Stimulated activated CD8-positive, alpha-beta memory T cell treated with anti-CD3 and anti-CD28 coated beads, Interleukin-15, amount 100 ng/mL, for 1 hour (primary cell): ENCODE results near the gene SNCB.

Experiments used
- DNase-seq: peaks from one replicate; pipeline ENCODE4 v3.0.0-alpha.2; 2020; ENCODE audit warnings: low read depth

SNCB gene

GRCh38 chr5:176574297-176574591 is 56.1 kb downstream of the SNCB start:
- DNase-seq = no peak

- peak; percentile 75 for DNase-seq
These were observed 56.6 kb downstream of the SNCB start for GRCh38 chr5:176573564-176574296.
